Measurements from ENCODE around the gene CDH16. TPM values are rescaled to one million over a fixed set of nuclear protein-coding genes. Genes with fewer than 3 reads are reported as not detected.

Gene CDH16
- total and polyA plus RNA-seq, 2 experiments from 2014 or later, result not detected

GRCh38 chr16:66901626-66902025 lies 17.1 kb downstream of the CDH16 start:
- Mint-ChIP-seq H3K4me3 (no peak overlapping the region), H3K27me3 (ENCODE audit: insufficient read depth, low read depth, poor library complexity) (peaks cover 12% of the 10 kb centered on the region), H3K27ac (no peak overlapping the region), H3K4me1 (peaks cover 12% of the 10 kb centered on the region), H3K9me3 (no peaks in the 10 kb centered on the region; the same call in 2 of the 3 replicates), H3K36me3 (ENCODE audit: low read depth) (no peaks in the 10 kb centered on the region)
- TF ChIP-seq, protein P1, sequence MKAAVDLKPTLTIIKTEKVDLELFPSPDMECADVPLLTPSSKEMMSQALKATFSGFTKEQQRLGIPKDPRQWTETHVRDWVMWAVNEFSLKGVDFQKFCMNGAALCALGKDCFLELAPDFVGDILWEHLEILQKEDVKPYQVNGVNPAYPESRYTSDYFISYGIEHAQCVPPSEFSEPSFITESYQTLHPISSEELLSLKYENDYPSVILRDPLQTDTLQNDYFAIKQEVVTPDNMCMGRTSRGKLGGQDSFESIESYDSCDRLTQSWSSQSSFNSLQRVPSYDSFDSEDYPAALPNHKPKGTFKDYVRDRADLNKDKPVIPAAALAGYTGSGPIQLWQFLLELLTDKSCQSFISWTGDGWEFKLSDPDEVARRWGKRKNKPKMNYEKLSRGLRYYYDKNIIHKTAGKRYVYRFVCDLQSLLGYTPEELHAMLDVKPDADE (IDR thresholded peaks at IDR 0.05), result no peak
- TF ChIP-seq, protein P2, sequence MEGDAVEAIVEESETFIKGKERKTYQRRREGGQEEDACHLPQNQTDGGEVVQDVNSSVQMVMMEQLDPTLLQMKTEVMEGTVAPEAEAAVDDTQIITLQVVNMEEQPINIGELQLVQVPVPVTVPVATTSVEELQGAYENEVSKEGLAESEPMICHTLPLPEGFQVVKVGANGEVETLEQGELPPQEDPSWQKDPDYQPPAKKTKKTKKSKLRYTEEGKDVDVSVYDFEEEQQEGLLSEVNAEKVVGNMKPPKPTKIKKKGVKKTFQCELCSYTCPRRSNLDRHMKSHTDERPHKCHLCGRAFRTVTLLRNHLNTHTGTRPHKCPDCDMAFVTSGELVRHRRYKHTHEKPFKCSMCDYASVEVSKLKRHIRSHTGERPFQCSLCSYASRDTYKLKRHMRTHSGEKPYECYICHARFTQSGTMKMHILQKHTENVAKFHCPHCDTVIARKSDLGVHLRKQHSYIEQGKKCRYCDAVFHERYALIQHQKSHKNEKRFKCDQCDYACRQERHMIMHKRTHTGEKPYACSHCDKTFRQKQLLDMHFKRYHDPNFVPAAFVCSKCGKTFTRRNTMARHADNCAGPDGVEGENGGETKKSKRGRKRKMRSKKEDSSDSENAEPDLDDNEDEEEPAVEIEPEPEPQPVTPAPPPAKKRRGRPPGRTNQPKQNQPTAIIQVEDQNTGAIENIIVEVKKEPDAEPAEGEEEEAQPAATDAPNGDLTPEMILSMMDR (conservative IDR thresholded peaks at IDR 0.05; ENCODE audit: low read depth in 2 of 2), result no peak
- TF ChIP-seq CREB1 (CRISPR knock-in tag; IDR thresholded peaks at IDR 0.05; ENCODE audit: low read depth) (no peak), EZH2phosphoT487 (IDR thresholded peaks at IDR 0.05; ENCODE audit: unreplicated experiment) (no peak), POLR2AphosphoS5 (IDR thresholded peaks at IDR 0.05; ENCODE audit: low read depth) (no peak), JUNB (IDR thresholded peaks at IDR 0.05; ENCODE audit: unreplicated experiment) (no peak), NANOG (IDR thresholded peaks at IDR 0.05; ENCODE audit: borderline replicate concordance) (no peak), STAT1 (IDR thresholded peaks at IDR 0.05; ENCODE audit: unreplicated experiment) (no peak), ZNF331 (CRISPR knock-in tag; IDR thresholded peaks at IDR 0.05; ENCODE audit: low read depth) (no peak), ZNF114 (CRISPR knock-in tag; IDR thresholded peaks at IDR 0.05) (no peak), EZH2 (IDR thresholded peaks at IDR 0.05; ENCODE audit: low read depth, unreplicated experiment) (no peak)
- TF ChIP-seq, protein P3, sequence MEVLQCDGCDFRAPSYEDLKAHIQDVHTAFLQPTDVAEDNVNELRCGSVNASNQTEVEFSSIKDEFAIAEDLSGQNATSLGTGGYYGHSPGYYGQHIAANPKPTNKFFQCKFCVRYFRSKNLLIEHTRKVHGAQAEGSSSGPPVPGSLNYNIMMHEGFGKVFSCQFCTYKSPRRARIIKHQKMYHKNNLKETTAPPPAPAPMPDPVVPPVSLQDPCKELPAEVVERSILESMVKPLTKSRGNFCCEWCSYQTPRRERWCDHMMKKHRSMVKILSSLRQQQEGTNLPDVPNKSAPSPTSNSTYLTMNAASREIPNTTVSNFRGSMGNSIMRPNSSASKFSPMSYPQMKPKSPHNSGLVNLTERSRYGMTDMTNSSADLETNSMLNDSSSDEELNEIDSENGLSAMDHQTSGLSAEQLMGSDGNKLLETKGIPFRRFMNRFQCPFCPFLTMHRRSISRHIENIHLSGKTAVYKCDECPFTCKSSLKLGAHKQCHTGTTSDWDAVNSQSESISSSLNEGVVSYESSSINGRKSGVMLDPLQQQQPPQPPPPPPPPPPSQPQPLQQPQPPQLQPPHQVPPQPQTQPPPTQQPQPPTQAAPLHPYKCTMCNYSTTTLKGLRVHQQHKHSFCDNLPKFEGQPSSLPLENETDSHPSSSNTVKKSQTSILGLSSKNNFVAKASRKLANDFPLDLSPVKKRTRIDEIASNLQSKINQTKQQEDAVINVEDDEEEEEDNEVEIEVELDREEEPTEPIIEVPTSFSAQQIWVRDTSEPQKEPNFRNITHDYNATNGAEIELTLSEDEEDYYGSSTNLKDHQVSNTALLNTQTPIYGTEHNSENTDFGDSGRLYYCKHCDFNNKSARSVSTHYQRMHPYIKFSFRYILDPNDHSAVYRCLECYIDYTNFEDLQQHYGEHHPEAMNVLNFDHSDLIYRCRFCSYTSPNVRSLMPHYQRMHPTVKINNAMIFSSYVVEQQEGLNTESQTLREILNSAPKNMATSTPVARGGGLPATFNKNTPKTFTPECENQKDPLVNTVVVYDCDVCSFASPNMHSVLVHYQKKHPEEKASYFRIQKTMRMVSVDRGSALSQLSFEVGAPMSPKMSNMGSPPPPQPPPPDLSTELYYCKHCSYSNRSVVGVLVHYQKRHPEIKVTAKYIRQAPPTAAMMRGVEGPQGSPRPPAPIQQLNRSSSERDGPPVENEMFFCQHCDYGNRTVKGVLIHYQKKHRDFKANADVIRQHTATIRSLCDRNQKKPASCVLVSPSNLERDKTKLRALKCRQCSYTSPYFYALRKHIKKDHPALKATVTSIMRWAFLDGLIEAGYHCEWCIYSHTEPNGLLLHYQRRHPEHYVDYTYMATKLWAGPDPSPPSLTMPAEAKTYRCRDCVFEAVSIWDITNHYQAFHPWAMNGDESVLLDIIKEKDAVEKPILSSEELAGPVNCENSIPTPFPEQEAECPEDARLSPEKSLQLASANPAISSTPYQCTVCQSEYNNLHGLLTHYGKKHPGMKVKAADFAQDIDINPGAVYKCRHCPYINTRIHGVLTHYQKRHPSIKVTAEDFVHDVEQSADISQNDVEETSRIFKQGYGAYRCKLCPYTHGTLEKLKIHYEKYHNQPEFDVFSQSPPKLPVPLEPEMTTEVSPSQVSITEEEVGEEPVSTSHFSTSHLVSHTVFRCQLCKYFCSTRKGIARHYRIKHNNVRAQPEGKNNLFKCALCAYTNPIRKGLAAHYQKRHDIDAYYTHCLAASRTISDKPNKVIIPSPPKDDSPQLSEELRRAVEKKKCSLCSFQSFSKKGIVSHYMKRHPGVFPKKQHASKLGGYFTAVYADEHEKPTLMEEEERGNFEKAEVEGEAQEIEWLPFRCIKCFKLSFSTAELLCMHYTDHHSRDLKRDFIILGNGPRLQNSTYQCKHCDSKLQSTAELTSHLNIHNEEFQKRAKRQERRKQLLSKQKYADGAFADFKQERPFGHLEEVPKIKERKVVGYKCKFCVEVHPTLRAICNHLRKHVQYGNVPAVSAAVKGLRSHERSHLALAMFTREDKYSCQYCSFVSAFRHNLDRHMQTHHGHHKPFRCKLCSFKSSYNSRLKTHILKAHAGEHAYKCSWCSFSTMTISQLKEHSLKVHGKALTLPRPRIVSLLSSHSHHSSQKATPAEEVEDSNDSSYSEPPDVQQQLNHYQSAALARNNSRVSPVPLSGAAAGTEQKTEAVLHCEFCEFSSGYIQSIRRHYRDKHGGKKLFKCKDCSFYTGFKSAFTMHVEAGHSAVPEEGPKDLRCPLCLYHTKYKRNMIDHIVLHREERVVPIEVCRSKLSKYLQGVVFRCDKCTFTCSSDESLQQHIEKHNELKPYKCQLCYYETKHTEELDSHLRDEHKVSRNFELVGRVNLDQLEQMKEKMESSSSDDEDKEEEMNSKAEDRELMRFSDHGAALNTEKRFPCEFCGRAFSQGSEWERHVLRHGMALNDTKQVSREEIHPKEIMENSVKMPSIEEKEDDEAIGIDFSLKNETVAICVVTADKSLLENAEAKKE (CRISPR knock-in tag; IDR thresholded peaks at IDR 0.05), result no peak
- TF ChIP-seq, protein P4, sequence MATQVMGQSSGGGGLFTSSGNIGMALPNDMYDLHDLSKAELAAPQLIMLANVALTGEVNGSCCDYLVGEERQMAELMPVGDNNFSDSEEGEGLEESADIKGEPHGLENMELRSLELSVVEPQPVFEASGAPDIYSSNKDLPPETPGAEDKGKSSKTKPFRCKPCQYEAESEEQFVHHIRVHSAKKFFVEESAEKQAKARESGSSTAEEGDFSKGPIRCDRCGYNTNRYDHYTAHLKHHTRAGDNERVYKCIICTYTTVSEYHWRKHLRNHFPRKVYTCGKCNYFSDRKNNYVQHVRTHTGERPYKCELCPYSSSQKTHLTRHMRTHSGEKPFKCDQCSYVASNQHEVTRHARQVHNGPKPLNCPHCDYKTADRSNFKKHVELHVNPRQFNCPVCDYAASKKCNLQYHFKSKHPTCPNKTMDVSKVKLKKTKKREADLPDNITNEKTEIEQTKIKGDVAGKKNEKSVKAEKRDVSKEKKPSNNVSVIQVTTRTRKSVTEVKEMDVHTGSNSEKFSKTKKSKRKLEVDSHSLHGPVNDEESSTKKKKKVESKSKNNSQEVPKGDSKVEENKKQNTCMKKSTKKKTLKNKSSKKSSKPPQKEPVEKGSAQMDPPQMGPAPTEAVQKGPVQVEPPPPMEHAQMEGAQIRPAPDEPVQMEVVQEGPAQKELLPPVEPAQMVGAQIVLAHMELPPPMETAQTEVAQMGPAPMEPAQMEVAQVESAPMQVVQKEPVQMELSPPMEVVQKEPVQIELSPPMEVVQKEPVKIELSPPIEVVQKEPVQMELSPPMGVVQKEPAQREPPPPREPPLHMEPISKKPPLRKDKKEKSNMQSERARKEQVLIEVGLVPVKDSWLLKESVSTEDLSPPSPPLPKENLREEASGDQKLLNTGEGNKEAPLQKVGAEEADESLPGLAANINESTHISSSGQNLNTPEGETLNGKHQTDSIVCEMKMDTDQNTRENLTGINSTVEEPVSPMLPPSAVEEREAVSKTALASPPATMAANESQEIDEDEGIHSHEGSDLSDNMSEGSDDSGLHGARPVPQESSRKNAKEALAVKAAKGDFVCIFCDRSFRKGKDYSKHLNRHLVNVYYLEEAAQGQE (IDR thresholded peaks at IDR 0.05; ENCODE audit: unreplicated experiment), result no peak
- Histone ChIP-seq H2AFZ (no peak overlapping the region), H3K36me3 (ENCODE audit: insufficient read depth) (no peaks in the 10 kb centered on the region), H3F3A (replicated peaks; ENCODE audit: low read depth) (no peaks in the 10 kb centered on the region), H3K4me1 (ENCODE audit: insufficient read depth) (peaks cover 8% of the 10 kb centered on the region; the same call in 1 of the 2 replicates), H3K9me2 (ENCODE audit: insufficient read depth) (no peaks in the 10 kb centered on the region), H3K79me2 (replicated peaks; ENCODE audit: insufficient read depth) (no peaks in the 10 kb centered on the region), H3K4me2 (no peak overlapping the region), H3K27me3 (ENCODE audit: insufficient read depth) (no peaks in the 10 kb centered on the region), H3K4me3 (no peak overlapping the region), H3K27ac (ENCODE audit: low read depth) (no peak overlapping the region), H4K20me1 (replicated peaks; ENCODE audit: insufficient read depth) (no peaks in the 10 kb centered on the region)
- ATAC-seq, result no peak
- DNase-seq (ENCODE audit: low spot score), result no peak

All from GM23338 (cell line).